GM12878 (cell line): Measurements from ENCODE around the gene RPL22. TPM values are rescaled to one million over a fixed set of nuclear protein-coding genes. Genes with fewer than 3 reads are reported as not detected.

ENCODE experiments used
- ATAC-seq: fragments of 200-7000 bp; cut with Tn5 transposase; 3 replicates; pipeline ENCODE4 v1.9.1; 2020; ENCODE audit warnings: mild to moderate bottlenecking, moderate library complexity
- BruUV-seq: library from RNA; stranded (reverse); fragments of 400-500 nt; replicated peaks from 2 replicates; lab custom pipeline; 2021; lab: Mats Ljungman, UMichigan
- CTCF ChIA-PET: fragments of 300-600 bp; sonication (Branson Sonifier 250); formaldehyde crosslinking; extraction: SDS; loops from one replicate; lab custom pipeline; 2021; ENCODE audit warnings: inconsistent platforms; lab: Yijun Ruan, JAX
- POLR2A ChIA-PET: fragments of 350-600 bp; formaldehyde crosslinking; extraction: SDS; loops from one replicate; lab custom pipeline; 2021; ENCODE audit warnings: inconsistent platforms; lab: Charles Lee
- RAD21 ChIA-PET: fragments of 300-600 bp; sonication (Branson Sonifier 250); formaldehyde crosslinking; loops from one replicate; lab custom pipeline; 2023; ENCODE audit warnings: antibody characterized with exemption; ENCODE audit not compliant: unreplicated experiment; lab: Charles Lee
- SMC1A ChIA-PET: fragments of 300-600 bp; sonication (Branson Sonifier 250); formaldehyde crosslinking; loops from one replicate; lab custom pipeline; 2023; ENCODE audit not compliant: unreplicated experiment, uncharacterized antibody; lab: Charles Lee
- DNase-seq: peaks from one replicate; pipeline ENCODE4 v3.0.0-alpha.2; 2011; ENCODE audit warnings: low read depth, low spot score
- FAIRE-seq: peaks from 3 replicates; lab custom pipeline; 2011; peaks lifted over from hg19 to GRCh38; lab: Jason Lieb, UNC
- H2AFZ ChIP-seq: 2 replicates; pipeline ENCODE4 v1.6.0; 2011; ENCODE audit warnings: low read depth, low read length, control low read depth; ENCODE audit not compliant: control insufficient read depth
- H3K27ac ChIP-seq: 2 replicates; pipeline ENCODE4 v1.5.1; 2011; ENCODE audit warnings: control low read depth; ENCODE audit not compliant: control insufficient read depth, insufficient read depth
- H3K27me3 ChIP-seq, 2 experiments: replicated peaks in 1 of 2; 2 replicates each; pipeline versions ENCODE4 v1.6.0 to v1.6.1; 2011; ENCODE audit warnings: low read length in 1 of 2; ENCODE audit not compliant: control insufficient read depth in 2 of 2, insufficient read depth in 2 of 2
- H3K36me3 ChIP-seq, 2 experiments: 2 replicates each; pipeline ENCODE4 v1.5.1; 2011; ENCODE audit warnings: low read length in 1 of 2; ENCODE audit not compliant: control insufficient read depth in 2 of 2, insufficient read depth in 2 of 2
- H3K4me1 ChIP-seq: 2 replicates; pipeline ENCODE4 v1.6.1; 2011; ENCODE audit warnings: mild to moderate bottlenecking, low read length, moderate library complexity, mixed read lengths; ENCODE audit not compliant: control insufficient read depth, insufficient read depth
- H3K4me2 ChIP-seq: 2 replicates; pipeline ENCODE4 v1.6.0; 2011; ENCODE audit warnings: control low read depth; ENCODE audit not compliant: control insufficient read depth, insufficient read depth
- H3K4me3 ChIP-seq: fragments of 200-600 bp; sonication (generic); 2 replicates; pipeline ENCODE4 v1.5.1; 2016
- H3K79me2 ChIP-seq: 2 replicates; pipeline ENCODE4 v1.6.0; 2011; ENCODE audit warnings: low read length; ENCODE audit not compliant: control insufficient read depth, insufficient read depth
- H3K9ac ChIP-seq: 2 replicates; pipeline ENCODE4 v1.8.0; 2011; ENCODE audit warnings: low read length, control low read depth, mixed read lengths; ENCODE audit not compliant: control insufficient read depth, insufficient read depth
- H3K9me3 ChIP-seq: replicated peaks from 3 replicates; pipeline ENCODE4 v1.5.1; 2011; ENCODE audit warnings: mild to moderate bottlenecking, low read length; ENCODE audit not compliant: control insufficient read depth, insufficient read depth
- H4K20me1 ChIP-seq: 2 replicates; pipeline ENCODE4 v1.6.0; 2011; ENCODE audit not compliant: control insufficient read depth, insufficient read depth
- GATAD2B ChIP-seq: fragments of 450-650 bp; conservative IDR thresholded peaks from 2 replicates; pipeline ENCODE4 v1.6.1; 2017; ENCODE audit warnings: low read depth, mild to moderate bottlenecking, moderate library complexity
- HCFC1 ChIP-seq: fragments of 150-350 bp; IDR thresholded peaks from 2 replicates; pipeline ENCODE4 v1.6.1; 2014; ENCODE audit warnings: low read length
- IRF4 ChIP-seq: IDR thresholded peaks from 2 replicates; pipeline ENCODE4 v1.6.1; 2011; ENCODE audit warnings: low read depth, low read length
- JUNB ChIP-seq: IDR thresholded peaks from 2 replicates; pipeline ENCODE4 v1.6.1; 2016; ENCODE audit warnings: antibody characterized with exemption, mild to moderate bottlenecking
- NBN ChIP-seq: fragments of 450-650 bp; IDR thresholded peaks from 2 replicates; pipeline ENCODE4 v1.6.1; 2016
- NFYA ChIP-seq: IDR thresholded peaks from 2 replicates; pipeline ENCODE4 v1.6.1; 2011; ENCODE audit warnings: low read depth, mild to moderate bottlenecking, low read length, improper control_type of control experiment, borderline replicate concordance
- NR2C1 ChIP-seq: fragments of 450-650 bp; IDR thresholded peaks from 2 replicates; pipeline ENCODE4 v1.6.1; 2017; ENCODE audit warnings: antibody characterized with exemption, mild to moderate bottlenecking, moderate library complexity
- SMAD1 ChIP-seq: fragments of 450-650 bp; IDR thresholded peaks from 2 replicates; pipeline ENCODE4 v1.6.1; 2018; ENCODE audit warnings: mild to moderate bottlenecking, low read depth; ENCODE audit not compliant: partially characterized antibody
- SMC3 ChIP-seq: IDR thresholded peaks from 2 replicates; pipeline ENCODE4 v1.6.1; 2011; ENCODE audit warnings: low read length, improper control_type of control experiment, borderline replicate concordance
- SP1 ChIP-seq: IDR thresholded peaks from one replicate; pipeline ENCODE4 v1.6.1; 2011; ENCODE audit warnings: low read depth, low read length
- SRF ChIP-seq, 2 experiments: IDR thresholded peaks; 2 replicates each; pipeline ENCODE4 v1.6.1; 2011; ENCODE audit warnings: low read depth in 2 of 2, low read length in 2 of 2, mild to moderate bottlenecking in 1 of 2, moderate library complexity in 1 of 2
- WRNIP1 ChIP-seq: IDR thresholded peaks from 2 replicates; pipeline ENCODE4 v1.6.1; 2011; ENCODE audit warnings: low read depth, low read length, improper control_type of control experiment, borderline replicate concordance
- WGBS: methylation state at CpG from one replicate; pipeline ENCODE4 v1.1.6; 2016; ENCODE audit warnings: low lambda C conversion rate; ENCODE audit not compliant: insufficient replicate concordance, insufficient coverage; ENCODE audit errors: missing lambda C conversion rate; 5-methylcytosine and 5-hydroxymethylcytosine counted together
- in situ Hi-C: fragments of 300-500 bp; cut with MboI; formaldehyde crosslinking; loops from 9 replicates; pipeline ENCODE4 v1.14.3; 2018; ENCODE audit warnings: mixed read lengths
- intact Hi-C: fragments of 100-400 bp; cut with micrococcal nuclease; formaldehyde crosslinking; loops from one replicate; pipeline ENCODE4 v1.14.2; 2022; ENCODE audit not compliant: unreplicated experiment
- polyA plus RNA-seq, 11 experiments: library from polyadenylated mRNA; depleted of rRNA in 4 of 11; unstranded in 6 of 11; stranded (reverse) in 5 of 11; fragments of >200 nt; fragmentation: Nextera tagmentation in 4 of 11; fragmentation: Illumina TruSeq in 1 of 11; extraction: Ambion mirVana in 4 of 11; extraction: Trizol in 1 of 11; gene quantifications; 1 replicate in 1 of 11; 2 replicates in 10 of 11; pipeline versions ENCODE4 v1.2.1 to v1.2.3, GENCODE V29; 2011 to 2016; ENCODE audit warnings: inconsistent platforms in 2 of 11, missing spikeins in 2 of 11, low read depth in 1 of 11
- total RNA-seq, 4 experiments: library from RNA; depleted of rRNA in 3 of 4; stranded (reverse); fragments of >200 nt in 3 of 4; fragmentation: Illumina TruSeq in 1 of 4; extraction: Trizol in 1 of 4; gene quantifications; 2 replicates each; pipeline versions ENCODE4 v1.2.1 to v1.2.3, GENCODE V29; 2013 to 2021
- TF ChIP-seq, protein P1 (sequence below): fragments of 450-650 bp; formaldehyde crosslinking; IDR thresholded peaks from 2 replicates; pipeline ENCODE4 v1.4.0; 2020; ENCODE audit warnings: mild to moderate bottlenecking, moderate library complexity
- TF ChIP-seq, protein P2 (sequence below): IDR thresholded peaks from 2 replicates; pipeline ENCODE4 v1.6.1; 2012; ENCODE audit warnings: low read length, inconsistent platforms
- TF ChIP-seq, protein P3 (sequence below): fragments of 450-650 bp; IDR thresholded peaks from 2 replicates; pipeline ENCODE4 v1.6.1; 2017; ENCODE audit warnings: mild to moderate bottlenecking, low read depth, inconsistent platforms; ENCODE audit not compliant: poor library complexity, severe bottlenecking

RPL22 gene
- total and polyA plus RNA-seq, 10 of the 15 experiments (the other 5 are each of a cell fraction or from before 2014, with no cell fraction given): 191 to 560 (median 430) TPM

DNA sequence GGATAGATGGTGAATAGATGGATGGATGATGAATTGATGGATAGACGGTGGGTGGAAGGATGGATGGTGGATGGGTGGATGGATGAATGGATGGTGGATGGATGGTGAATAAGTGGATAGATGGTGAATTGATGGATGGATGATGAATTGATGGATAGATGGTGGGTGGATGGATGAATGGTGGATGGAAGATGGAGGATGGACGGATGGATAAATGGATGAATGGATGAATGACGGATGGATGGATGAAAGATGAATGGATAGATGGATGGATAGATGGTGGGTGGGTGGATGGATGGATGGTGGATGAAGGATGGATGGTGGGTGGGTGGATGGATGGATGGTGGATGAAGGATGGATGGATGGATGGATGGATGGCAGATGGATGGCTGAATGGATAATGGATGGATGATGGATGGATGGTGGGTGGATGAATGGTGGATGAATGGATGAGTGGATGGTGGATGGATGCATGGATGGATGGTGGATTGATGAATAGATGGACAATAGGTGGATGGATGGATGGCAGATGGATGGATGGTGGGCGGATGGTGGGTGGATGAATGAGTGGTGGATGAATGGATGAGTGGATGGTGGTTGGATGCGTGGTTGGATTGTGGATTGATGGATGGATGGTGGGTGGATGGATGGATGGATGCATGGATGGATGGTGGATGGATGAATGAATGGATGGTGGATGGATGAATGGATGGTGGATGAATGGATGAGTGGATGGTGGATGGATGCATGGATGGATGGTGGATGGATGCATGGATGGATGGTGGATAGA lies 24.6 kb downstream of the RPL22 start (continued):
- no peak for TF ChIP-seq SMC3

DNA sequence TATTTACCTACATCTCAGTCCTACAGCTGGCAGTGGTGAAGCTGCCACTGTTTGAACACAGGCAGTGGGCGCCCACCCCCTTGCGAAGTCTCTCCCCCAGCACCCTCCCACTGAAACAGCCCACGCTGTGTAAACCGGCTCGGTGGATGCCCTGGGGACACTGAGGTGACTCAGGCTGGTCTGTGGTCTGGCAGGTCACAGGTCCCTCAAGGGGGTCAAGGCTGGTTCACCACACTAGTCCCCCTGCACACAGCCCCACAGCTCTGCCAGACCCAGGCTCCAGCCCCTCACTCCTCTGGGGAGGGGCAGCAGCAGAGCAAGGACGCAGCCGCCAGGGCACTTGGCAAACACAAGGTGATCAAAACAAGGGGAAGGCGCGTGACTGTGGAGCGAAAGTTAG lies 26.8 kb downstream of the RPL22 start:
- FAIRE-seq (no peak), ATAC-seq (no peak)
- TF ChIP-seq JUNB (no peak), SP1 (no peak), GATAD2B (no peak), NBN (no peak), SRF (IDR thresholded peaks at IDR 0.05; ENCODE audit: low read depth in 2 of 2, low read length in 2 of 2) (no peak), HCFC1 (no peak), IRF4 (no peak), NFYA (no peak), SMAD1 (no peak), NR2C1 (no peak), WRNIP1 (no peak)
- TF ChIP-seq, protein P1, sequence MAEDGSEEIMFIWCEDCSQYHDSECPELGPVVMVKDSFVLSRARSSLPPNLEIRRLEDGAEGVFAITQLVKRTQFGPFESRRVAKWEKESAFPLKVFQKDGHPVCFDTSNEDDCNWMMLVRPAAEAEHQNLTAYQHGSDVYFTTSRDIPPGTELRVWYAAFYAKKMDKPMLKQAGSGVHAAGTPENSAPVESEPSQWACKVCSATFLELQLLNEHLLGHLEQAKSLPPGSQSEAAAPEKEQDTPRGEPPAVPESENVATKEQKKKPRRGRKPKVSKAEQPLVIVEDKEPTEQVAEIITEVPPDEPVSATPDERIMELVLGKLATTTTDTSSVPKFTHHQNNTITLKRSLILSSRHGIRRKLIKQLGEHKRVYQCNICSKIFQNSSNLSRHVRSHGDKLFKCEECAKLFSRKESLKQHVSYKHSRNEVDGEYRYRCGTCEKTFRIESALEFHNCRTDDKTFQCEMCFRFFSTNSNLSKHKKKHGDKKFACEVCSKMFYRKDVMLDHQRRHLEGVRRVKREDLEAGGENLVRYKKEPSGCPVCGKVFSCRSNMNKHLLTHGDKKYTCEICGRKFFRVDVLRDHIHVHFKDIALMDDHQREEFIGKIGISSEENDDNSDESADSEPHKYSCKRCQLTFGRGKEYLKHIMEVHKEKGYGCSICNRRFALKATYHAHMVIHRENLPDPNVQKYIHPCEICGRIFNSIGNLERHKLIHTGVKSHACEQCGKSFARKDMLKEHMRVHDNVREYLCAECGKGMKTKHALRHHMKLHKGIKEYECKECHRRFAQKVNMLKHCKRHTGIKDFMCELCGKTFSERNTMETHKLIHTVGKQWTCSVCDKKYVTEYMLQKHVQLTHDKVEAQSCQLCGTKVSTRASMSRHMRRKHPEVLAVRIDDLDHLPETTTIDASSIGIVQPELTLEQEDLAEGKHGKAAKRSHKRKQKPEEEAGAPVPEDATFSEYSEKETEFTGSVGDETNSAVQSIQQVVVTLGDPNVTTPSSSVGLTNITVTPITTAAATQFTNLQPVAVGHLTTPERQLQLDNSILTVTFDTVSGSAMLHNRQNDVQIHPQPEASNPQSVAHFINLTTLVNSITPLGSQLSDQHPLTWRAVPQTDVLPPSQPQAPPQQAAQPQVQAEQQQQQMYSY (CRISPR knock-in tag): no peak
- TF ChIP-seq, protein P2, sequence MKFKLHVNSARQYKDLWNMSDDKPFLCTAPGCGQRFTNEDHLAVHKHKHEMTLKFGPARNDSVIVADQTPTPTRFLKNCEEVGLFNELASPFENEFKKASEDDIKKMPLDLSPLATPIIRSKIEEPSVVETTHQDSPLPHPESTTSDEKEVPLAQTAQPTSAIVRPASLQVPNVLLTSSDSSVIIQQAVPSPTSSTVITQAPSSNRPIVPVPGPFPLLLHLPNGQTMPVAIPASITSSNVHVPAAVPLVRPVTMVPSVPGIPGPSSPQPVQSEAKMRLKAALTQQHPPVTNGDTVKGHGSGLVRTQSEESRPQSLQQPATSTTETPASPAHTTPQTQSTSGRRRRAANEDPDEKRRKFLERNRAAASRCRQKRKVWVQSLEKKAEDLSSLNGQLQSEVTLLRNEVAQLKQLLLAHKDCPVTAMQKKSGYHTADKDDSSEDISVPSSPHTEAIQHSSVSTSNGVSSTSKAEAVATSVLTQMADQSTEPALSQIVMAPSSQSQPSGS: no peak
- TF ChIP-seq, protein P3, sequence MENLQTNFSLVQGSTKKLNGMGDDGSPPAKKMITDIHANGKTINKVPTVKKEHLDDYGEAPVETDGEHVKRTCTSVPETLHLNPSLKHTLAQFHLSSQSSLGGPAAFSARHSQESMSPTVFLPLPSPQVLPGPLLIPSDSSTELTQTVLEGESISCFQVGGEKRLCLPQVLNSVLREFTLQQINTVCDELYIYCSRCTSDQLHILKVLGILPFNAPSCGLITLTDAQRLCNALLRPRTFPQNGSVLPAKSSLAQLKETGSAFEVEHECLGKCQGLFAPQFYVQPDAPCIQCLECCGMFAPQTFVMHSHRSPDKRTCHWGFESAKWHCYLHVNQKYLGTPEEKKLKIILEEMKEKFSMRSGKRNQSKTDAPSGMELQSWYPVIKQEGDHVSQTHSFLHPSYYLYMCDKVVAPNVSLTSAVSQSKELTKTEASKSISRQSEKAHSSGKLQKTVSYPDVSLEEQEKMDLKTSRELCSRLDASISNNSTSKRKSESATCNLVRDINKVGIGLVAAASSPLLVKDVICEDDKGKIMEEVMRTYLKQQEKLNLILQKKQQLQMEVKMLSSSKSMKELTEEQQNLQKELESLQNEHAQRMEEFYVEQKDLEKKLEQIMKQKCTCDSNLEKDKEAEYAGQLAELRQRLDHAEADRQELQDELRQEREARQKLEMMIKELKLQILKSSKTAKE: no peak

More for the DNA sequence above, 26.8 kb downstream of the RPL22 start:
- no peak overlapping the region for H3K9ac ChIP-seq
- no peak for DNase-seq
- no peak overlapping the region for H3K4me3 ChIP-seq
- no TSS peak for BruUV-seq
- no peaks in the 10 kb centered on the region for H3K79me2 ChIP-seq
- in situ Hi-C loops: no loop called here
- peaks cover 0 to 2% of the 10 kb centered on the region in 2 experiments; a peak in 1 of 4 replicates for H3K27me3 ChIP-seq
- CTCF ChIA-PET: no interaction called here
- H3K4me2 ChIP-seq: no peak overlapping the region
- H3K9me3 ChIP-seq: no peaks in the 10 kb centered on the region; the same call in 2 of the 3 replicates
- H3K36me3 ChIP-seq: no peaks in the 10 kb centered on the region
- H2AFZ ChIP-seq: no peak overlapping the region
- H3K27ac ChIP-seq: no peak overlapping the region
- intact Hi-C loops: no loop called here
- SMC1A ChIA-PET: no interaction called here
- H4K20me1 ChIP-seq: no peaks in the 10 kb centered on the region
- POLR2A ChIA-PET: no interaction called here
- H3K4me1 ChIP-seq: no peaks in the 10 kb centered on the region
- WGBS: 43% methylated on average over 10 of the region's 10 CpGs
- RAD21 ChIA-PET: no interaction called here
